Hepatocyte (in vitro differentiated cells): Measurements from ENCODE around the gene TRPC3.

Source experiments
- CTCF ChIP-seq: fragments of 200-600 bp; sonication (generic); IDR thresholded peaks from 2 replicates; pipeline ENCODE4 v1.5.1; 2016; ENCODE audit warnings: antibody characterized with exemption, mild to moderate bottlenecking; ENCODE audit not compliant: poor library complexity
- EZH2phosphoT487 ChIP-seq: fragments of 200-600 bp; sonication (generic); IDR thresholded peaks from one replicate; pipeline ENCODE4 v1.6.1; 2018; ENCODE audit warnings: antibody characterized with exemption, mild to moderate bottlenecking, low read depth, moderate library complexity; ENCODE audit not compliant: unreplicated experiment, severe bottlenecking

DNA sequence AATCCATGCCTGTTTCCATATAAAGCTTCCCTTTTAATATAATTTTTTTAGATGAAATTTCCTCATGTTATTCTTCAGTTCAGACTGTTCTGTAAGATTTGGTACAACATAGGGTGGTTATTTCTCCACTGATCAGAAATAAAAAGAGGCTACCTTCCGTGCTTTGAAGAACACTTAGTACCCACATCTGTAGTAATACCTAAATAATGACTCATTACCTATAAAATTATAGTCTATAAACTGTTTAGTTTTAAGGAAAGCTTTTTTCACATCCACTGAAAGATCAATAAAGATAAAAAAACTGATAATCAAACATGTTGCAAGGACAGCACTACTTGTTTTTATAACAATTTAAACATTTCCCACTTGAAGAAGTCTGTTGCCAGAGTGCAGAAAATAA, 23.9 kb downstream of the TRPC3 start:
- TF ChIP-seq CTCF = no peak
- TF ChIP-seq EZH2phosphoT487 = no peak
